HCT116 (cell line): Measurements from ENCODE around the gene CELA3B.

Experiments used
- CTCF ChIP-seq, 3 experiments: fragments of 200-600 bp in 1 of 3; sonication (generic) in 1 of 3; IDR thresholded peaks in 2 of 3; conservative IDR thresholded peaks in 1 of 3; 2 replicates each; pipeline ENCODE4 v1.5.1; 2012 to 2017; ENCODE audit warnings: low read depth in 2 of 3, low read length in 2 of 3, antibody characterized with exemption in 1 of 3, borderline replicate concordance in 1 of 3, control low read depth in 1 of 3, mild to moderate bottlenecking in 1 of 3, mixed read lengths in 1 of 3, mixed run types in 1 of 3, moderate library complexity in 1 of 3; ENCODE audit not compliant: insufficient read depth in 1 of 3
- MAX ChIP-seq: IDR thresholded peaks from 2 replicates; pipeline ENCODE4 v1.6.1; 2012
- RAD21 ChIP-seq: IDR thresholded peaks from 2 replicates; pipeline ENCODE4 v1.6.1; 2012; ENCODE audit warnings: low read depth, mild to moderate bottlenecking
- SIN3A ChIP-seq: IDR thresholded peaks from 2 replicates; pipeline ENCODE4 v1.6.1; 2012; ENCODE audit warnings: low read depth
- SP1 ChIP-seq: IDR thresholded peaks from 2 replicates; pipeline ENCODE4 v1.6.1; 2012; ENCODE audit warnings: low read depth

GRCh38 chr1:21942464-21942863 lies 34.4 kb upstream of the CELA3B start:
- no peak for TF ChIP-seq CTCF (IDR thresholded peaks at IDR 0.05 in 2 of 3, conservative IDR thresholded peaks at IDR 0.05 in 1 of 3; ENCODE audit: borderline replicate concordance in 1 of 3, insufficient read depth in 1 of 3, low read depth in 2 of 3, low read length in 2 of 3)
- TF ChIP-seq SP1 = no peak
- TF ChIP-seq SIN3A = no peak
- TF ChIP-seq RAD21 = no peak
- no peak for TF ChIP-seq MAX
